ENCODE measurements around the gene DEDD.
A peak's percentile ranks its signal among the peaks of the same experiment; 100 is the strongest.

The DEDD gene

GRCh38 chr1:161072751-161073449 is 59.6 kb downstream of the DEDD start:
- no peak for DNase-seq (ENCODE audit: low spot score)

GRCh38 chr1:161071886-161072371 is 60.5 kb downstream of the DEDD start:
- peak; percentile 74 for DNase-seq (ENCODE audit: low spot score)

Data from NAMALWA (cell line).